C4-2B (cell line): ENCODE data around the gene HGS.

Source experiments
- H3K27ac ChIP-seq: fragments of 450-650 bp; 2 replicates; pipeline ENCODE4 v1.5.1; 2017
- ZFX ChIP-seq: fragments of 450-650 bp; IDR thresholded peaks from 2 replicates; pipeline ENCODE4 v1.6.1; 2017
- TF ChIP-seq, protein P1 (sequence below): fragments of 450-650 bp; conservative IDR thresholded peaks from 2 replicates; pipeline ENCODE4 v1.5.1; 2017; ENCODE audit warnings: mild to moderate bottlenecking

HGS gene

DNA sequence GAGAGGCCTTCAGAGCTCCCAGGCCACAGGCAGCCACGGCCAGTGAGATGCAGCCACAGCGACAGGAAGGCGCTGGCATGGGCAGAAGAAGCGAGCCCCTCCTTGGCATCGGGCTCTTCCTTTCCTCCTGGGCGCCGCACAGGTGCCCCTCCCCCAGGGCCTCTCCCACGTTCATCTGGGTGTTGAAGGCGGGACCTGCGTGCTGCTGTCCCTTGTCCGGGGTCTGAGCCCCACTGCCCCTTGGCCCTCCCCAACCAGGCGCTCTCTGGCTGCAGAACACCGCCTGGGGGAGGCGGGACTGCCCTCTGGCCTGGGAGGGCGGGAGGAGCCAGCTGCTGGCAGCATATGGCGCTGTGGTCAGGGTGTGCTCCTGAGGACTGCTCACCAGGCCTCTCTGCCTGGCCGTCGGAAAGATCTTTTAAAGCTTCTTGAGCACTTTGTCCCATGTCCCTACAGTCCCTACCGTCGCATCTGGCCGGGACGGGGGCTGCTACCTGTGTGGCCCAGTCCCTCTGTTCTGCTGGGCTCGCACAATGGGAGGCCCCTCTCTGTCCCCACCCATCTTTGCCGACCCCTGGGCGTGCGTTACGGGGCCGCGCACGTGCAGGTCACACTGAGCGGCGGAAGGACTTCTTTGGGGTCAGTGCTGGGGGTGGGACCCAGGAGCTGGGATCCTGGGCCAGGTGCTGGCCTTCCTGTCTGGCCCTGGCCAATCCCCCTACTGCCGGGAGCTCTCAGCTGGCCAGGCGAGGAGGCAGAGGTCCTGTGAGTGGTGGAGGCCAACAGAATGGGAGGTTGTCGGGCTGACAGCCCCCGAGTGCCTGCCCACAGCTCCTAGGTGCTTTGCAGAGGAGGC, 30.0 kb downstream of the HGS start:
- H3K27ac ChIP-seq: peak overlapping the region; percentile 98
- TF ChIP-seq, protein P1, sequence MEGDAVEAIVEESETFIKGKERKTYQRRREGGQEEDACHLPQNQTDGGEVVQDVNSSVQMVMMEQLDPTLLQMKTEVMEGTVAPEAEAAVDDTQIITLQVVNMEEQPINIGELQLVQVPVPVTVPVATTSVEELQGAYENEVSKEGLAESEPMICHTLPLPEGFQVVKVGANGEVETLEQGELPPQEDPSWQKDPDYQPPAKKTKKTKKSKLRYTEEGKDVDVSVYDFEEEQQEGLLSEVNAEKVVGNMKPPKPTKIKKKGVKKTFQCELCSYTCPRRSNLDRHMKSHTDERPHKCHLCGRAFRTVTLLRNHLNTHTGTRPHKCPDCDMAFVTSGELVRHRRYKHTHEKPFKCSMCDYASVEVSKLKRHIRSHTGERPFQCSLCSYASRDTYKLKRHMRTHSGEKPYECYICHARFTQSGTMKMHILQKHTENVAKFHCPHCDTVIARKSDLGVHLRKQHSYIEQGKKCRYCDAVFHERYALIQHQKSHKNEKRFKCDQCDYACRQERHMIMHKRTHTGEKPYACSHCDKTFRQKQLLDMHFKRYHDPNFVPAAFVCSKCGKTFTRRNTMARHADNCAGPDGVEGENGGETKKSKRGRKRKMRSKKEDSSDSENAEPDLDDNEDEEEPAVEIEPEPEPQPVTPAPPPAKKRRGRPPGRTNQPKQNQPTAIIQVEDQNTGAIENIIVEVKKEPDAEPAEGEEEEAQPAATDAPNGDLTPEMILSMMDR: no peak
- TF ChIP-seq ZFX: no peak

DNA sequence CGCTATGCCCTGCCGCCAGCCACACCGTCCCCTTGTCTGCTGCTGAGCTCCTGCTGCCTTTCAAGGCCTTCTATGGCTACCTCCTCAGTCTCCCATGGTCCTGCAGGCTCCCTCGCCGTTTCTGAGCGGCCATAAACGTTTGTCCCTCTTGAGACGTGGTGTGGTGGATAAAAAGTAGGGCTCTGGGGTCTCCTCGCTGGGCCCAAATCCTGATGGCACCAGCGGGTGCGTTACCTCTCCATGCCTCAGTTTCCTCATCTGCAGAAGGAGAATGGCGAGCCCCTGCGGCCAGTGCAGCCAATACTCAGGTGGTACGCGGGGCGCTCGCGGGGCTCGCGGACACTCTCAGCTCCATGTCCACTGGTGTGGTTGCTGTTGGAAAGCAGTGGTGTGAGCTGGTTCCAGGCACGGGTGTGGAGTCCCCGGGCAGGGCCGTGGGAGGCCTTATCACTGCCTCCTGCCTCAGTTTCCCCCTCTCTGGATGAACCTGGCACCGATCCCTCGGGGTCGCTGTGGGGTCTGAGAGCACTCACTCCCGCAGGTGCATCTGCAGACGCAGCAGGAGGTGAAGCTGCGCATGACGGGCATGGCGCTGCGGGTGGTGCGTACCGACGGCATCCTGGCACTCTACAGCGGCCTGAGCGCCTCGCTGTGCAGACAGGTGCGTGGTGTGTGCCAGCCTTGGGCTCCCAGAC, 30.7 kb downstream of the HGS start:
- TF ChIP-seq ZFX: no peak
- TF ChIP-seq, protein P1: no peak
- H3K27ac ChIP-seq: peak overlapping the region; percentile 98

DNA sequence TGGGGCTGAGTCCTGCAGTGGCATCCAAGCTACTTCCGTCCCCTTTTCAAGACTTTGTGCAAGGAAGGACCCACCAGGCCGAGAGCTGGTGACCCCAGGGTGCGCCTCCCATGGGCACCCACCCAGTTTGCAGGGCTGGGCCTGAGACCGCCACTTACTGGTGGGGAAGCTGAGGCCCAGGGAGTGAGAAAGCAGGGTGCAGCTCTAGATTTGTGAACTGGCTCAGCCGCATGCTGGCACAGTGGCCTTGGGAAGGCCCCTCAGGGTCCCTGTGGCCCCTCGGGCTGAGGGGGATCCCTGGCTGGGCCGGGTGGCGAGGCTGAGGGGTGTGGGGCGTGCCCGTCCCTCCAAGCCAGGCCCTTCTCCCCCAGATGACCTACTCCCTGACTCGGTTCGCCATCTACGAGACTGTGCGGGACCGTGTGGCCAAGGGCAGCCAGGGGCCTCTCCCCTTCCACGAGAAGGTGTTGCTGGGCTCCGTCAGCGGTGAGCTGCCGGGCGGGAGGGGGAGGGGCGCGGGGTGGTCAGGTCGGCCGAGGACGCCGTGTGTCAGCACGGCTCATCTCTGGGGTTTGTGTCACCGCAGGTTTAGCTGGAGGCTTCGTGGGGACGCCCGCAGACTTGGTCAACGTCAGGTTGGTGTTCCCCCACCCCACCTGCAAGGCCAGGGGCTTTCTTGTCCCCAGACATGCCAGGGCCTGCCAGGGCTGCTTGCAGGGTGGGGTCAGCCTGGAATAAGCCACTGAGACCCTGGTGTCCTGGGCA, 31.5 kb downstream of the HGS start:
- TF ChIP-seq, protein P1: no peak
- no peak for TF ChIP-seq ZFX
- H3K27ac ChIP-seq: peak overlapping the region; percentile 98

DNA sequence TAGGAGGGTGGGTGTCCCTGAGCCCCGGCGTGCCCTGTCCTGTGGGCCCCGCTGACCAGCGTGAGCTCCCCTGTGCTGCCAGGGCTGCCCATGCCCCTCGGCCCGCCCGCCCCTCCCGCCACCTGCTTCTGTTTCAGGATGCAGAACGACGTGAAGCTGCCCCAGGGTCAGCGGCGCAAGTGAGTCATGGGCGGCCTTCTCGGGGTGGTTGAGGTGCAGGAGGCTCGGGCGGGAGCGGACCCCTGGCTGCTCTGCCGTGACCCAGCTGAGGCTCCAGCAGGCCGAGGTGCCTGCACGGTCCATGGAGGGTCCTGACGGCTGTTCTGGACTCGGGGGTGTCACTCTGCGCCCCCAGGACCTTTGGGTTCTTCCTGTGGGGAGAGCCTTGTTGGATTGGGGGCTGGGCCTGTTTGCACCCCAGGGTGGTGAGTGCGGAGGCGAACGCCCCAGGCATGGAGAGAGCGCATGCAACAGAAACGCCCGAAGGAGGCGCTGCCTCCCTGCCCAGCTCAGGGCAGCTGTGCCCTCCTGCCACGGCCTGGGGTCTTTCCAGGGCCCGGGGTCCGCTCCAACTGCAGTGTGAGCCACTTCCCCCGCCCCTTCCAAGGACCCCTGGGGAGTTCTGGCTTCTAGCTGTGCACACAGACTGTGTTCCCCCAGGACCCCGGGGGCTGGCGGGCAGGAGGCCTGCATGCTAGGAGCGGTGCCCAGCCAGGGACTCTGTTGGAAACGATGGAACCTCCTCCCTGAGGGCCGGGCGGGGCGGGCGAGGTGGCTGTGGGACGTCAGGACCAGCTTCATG, 32.3 kb downstream of the HGS start:
- no peak overlapping the region for H3K27ac ChIP-seq
- no peak for TF ChIP-seq ZFX
- TF ChIP-seq, protein P1: no peak

DNA sequence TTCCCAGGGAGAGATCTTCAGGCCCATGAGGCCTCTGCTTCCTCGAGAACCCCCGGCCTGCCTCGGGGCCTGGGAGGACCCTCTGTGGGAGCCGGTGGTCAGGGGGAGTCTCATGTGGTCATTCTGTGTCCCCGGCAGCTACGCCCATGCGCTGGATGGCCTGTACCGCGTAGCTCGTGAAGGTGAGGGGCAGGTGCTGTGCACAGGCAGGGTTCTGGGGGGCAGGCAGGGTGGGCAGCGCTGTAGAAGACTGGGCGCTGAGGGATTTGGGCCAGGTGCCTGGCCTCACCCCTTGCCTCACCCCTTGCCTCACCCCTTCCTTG, 32.8 kb downstream of the HGS start:
- TF ChIP-seq ZFX: no peak
- TF ChIP-seq, protein P1: no peak

DNA sequence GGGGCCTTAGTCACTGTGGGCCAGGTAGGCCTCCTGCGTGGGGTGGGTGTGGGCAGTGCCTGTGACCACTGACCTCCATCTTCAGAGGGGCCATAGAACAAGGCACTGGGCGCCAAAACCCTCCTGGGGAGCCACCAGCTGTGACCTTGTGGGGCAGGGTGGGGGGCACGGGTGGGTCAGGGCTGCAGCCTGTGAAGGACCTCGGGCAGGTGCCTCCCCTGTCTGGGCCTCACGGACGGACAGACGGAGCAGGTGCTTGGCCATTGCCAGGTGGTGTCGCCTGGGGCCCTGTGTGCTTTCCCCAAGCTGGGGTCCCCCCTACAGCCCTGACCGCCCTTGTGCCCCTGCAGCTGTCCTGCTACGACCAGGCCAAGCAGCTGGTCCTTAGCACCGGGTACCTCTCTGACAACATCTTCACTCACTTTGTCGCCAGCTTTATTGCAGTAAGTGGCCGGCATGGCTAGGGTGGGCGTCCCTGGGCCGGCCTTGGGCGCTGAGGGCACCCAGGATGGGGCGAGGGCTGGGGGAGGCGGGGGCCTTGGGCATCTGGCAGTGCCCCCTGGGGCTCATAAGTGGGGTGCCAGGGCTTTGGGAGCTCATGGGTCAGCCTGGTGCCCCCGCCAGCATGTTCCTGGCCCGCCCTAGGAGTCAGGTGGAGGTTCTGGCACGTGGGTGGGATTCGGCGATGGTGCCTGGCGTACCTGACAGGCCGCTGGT, 33.4 kb downstream of the HGS start:
- no peak overlapping the region for H3K27ac ChIP-seq
- TF ChIP-seq, protein P1: no peak
- TF ChIP-seq ZFX: no peak

More for the DNA sequence above, 32.8 kb downstream of the HGS start:
- no peak overlapping the region for H3K27ac ChIP-seq
